Anterior cingulate cortex (tissue), 58 donors: ENCODE results near the gene CFAP221.

Source experiments
- DNase-seq, 58 donors: peaks; one replicate each; lab custom pipeline; 2025; lab: John Stamatoyannopoulos, UW

The CFAP221 gene

GRCh38 chr2:119694470-119694844, 150.2 kb downstream of the CFAP221 start:
- no peak for DNase-seq

- DNase-seq, result peak in 22 of 58 donors; percentile 6 to 68 (median 40)
Observed at GRCh38 chr2:119694845-119695521, 150.7 kb downstream of the CFAP221 start.

- DNase-seq, result no peak
Observed at GRCh38 chr2:119696005-119696404, 151.8 kb downstream of the CFAP221 start.

GRCh38 chr2:119696494-119697030, 152.3 kb downstream of the CFAP221 start:
- DNase-seq, result no peak

- no peak for DNase-seq
Observed at GRCh38 chr2:119697290-119698020, 153.2 kb downstream of the CFAP221 start.

- DNase-seq, result no peak
Observed at GRCh38 chr2:119698246-119698645, 154.0 kb downstream of the CFAP221 start.

- DNase-seq, result peak in 4 of 58 donors; percentile 21 to 56 (median 31)
Observed at GRCh38 chr2:119699016-119699606, 154.9 kb downstream of the CFAP221 start.

- no peak for DNase-seq
Observed at GRCh38 chr2:119700866-119701265, 156.6 kb downstream of the CFAP221 start.

GRCh38 chr2:119701352-119701751, 157.1 kb downstream of the CFAP221 start:
- no peak for DNase-seq

- no peak for DNase-seq
Observed at GRCh38 chr2:119702203-119702917, 158.1 kb downstream of the CFAP221 start.

GRCh38 chr2:119702918-119703401, 158.7 kb downstream of the CFAP221 start:
- DNase-seq, result peak in 38 of 58 donors; percentile 16 to 69 (median 40)

- DNase-seq, result no peak
Observed at GRCh38 chr2:119703526-119703925, 159.3 kb downstream of the CFAP221 start.

GRCh38 chr2:119704670-119705120, 160.4 kb downstream of the CFAP221 start:
- DNase-seq, result no peak

GRCh38 chr2:119706221-119706620, 162.0 kb downstream of the CFAP221 start:
- no peak for DNase-seq
